Keratinocyte (primary cell): Measurements from ENCODE around the gene ARHGEF28. TPM values are rescaled to one million over a fixed set of nuclear protein-coding genes. Genes with fewer than 3 reads are reported as not detected.

Experiments
- DNase-seq: peaks from one replicate; pipeline ENCODE4 v3.0.0-alpha.2; 2011; ENCODE audit warnings: low read depth, missing footprints, low spot score
- FAIRE-seq: peaks from 2 replicates; lab custom pipeline; 2011; peaks lifted over from hg19 to GRCh38; lab: Jason Lieb, UNC
- H2AFZ ChIP-seq: 2 replicates; pipeline ENCODE4 v1.6.0; 2012; ENCODE audit warnings: low read length, control low read depth, inconsistent platforms; ENCODE audit not compliant: control insufficient read depth
- H3K27ac ChIP-seq: 2 replicates; pipeline ENCODE4 v1.5.1; 2011; ENCODE audit warnings: low read length; ENCODE audit not compliant: control insufficient read depth, insufficient read depth
- H3K27me3 ChIP-seq: 3 replicates; pipeline ENCODE4 v1.6.0; 2011; ENCODE audit warnings: low read length; ENCODE audit not compliant: control insufficient read depth, insufficient read depth; ENCODE audit errors: extremely low read depth
- H3K36me3 ChIP-seq, 2 experiments: 2 replicates in 1 of 2; 3 replicates in 1 of 2; pipeline ENCODE4 v1.5.1; 2011; ENCODE audit warnings: low read length in 2 of 2, mild to moderate bottlenecking in 1 of 2; ENCODE audit not compliant: control insufficient read depth in 2 of 2, insufficient read depth in 2 of 2; ENCODE audit errors: extremely low read depth in 1 of 2
- H3K4me1 ChIP-seq: 3 replicates; pipeline ENCODE4 v1.5.1; 2011; ENCODE audit warnings: low read length; ENCODE audit not compliant: control insufficient read depth, insufficient read depth; ENCODE audit errors: extremely low read depth
- H3K4me2 ChIP-seq: 3 replicates; pipeline ENCODE4 v1.6.0; 2011; ENCODE audit warnings: low read depth, low read length; ENCODE audit not compliant: control insufficient read depth, insufficient read depth; ENCODE audit errors: extremely low read depth
- H3K4me3 ChIP-seq, 3 experiments: fragments of 200-600 bp in 1 of 3; sonication (generic) in 1 of 3; 2 replicates in 2 of 3; 3 replicates in 1 of 3; pipeline ENCODE4 v1.5.1; 2011 to 2016; ENCODE audit warnings: low read length in 3 of 3, mild to moderate bottlenecking in 3 of 3, control low read depth in 2 of 3, inconsistent platforms in 1 of 3, low read depth in 1 of 3, mixed read lengths in 1 of 3, mixed run types in 1 of 3, moderate library complexity in 1 of 3; ENCODE audit not compliant: control insufficient read depth in 2 of 3, insufficient read depth in 2 of 3; ENCODE audit errors: extremely low read depth in 1 of 3
- H3K79me2 ChIP-seq: 2 replicates; pipeline ENCODE4 v1.6.0; 2012; ENCODE audit warnings: low read length; ENCODE audit not compliant: control insufficient read depth, insufficient read depth
- H3K9ac ChIP-seq: 3 replicates; pipeline ENCODE4 v1.6.0; 2011; ENCODE audit warnings: low read length; ENCODE audit not compliant: control insufficient read depth, insufficient read depth; ENCODE audit errors: extremely low read depth
- H3K9me1 ChIP-seq: 3 replicates; pipeline ENCODE4 v1.6.0; 2011; ENCODE audit warnings: low read length; ENCODE audit not compliant: control insufficient read depth, insufficient read depth; ENCODE audit errors: extremely low read depth
- H3K9me3 ChIP-seq: 2 replicates; pipeline ENCODE4 v1.5.1; 2012; ENCODE audit warnings: low read depth, low read length; ENCODE audit not compliant: control insufficient read depth
- H4K20me1 ChIP-seq: 3 replicates; pipeline ENCODE4 v1.6.0; 2011; ENCODE audit warnings: low read length; ENCODE audit not compliant: control insufficient read depth, insufficient read depth; ENCODE audit errors: extremely low read depth
- CTCF ChIP-seq, 3 experiments: IDR thresholded peaks in 1 of 3; conservative IDR thresholded peaks in 1 of 3; optimal IDR thresholded peaks in 1 of 3; 2 replicates in 2 of 3; 3 replicates in 1 of 3; pipeline versions ENCODE3 to v1.5.1; 2011; ENCODE audit warnings: low read length in 3 of 3, mild to moderate bottlenecking in 3 of 3, moderate library complexity in 2 of 3, control low read depth in 1 of 3, inconsistent platforms in 1 of 3; ENCODE audit not compliant: insufficient read depth in 2 of 3; ENCODE audit errors: extremely low read depth in 1 of 3
- EZH2 ChIP-seq: IDR thresholded peaks from one replicate; pipeline ENCODE4 v1.6.1; 2012; ENCODE audit warnings: inconsistent platforms, mild to moderate bottlenecking, low read length, moderate library complexity
- dilution Hi-C: fragments of 300-500 bp; cut with MboI; formaldehyde crosslinking; loops from one replicate; pipeline ENCODE4 v1.7.0; 2020; ENCODE audit warnings: low sequenced_read_pairs; ENCODE audit not compliant: extremely low pct_ligation_motif_present
- polyA plus RNA-seq, 5 experiments: library from polyadenylated mRNA; depleted of rRNA in 3 of 5; stranded (reverse) in 3 of 5; stranded (forward) in 1 of 5; unstranded in 1 of 5; fragments of >200 nt; gene quantifications; 1 replicate in 1 of 5; 2 replicates in 3 of 5; 3 replicates in 1 of 5; pipeline versions ENCODE4 v1.2.1 to v1.2.3, GENCODE V29; 2011 to 2012; ENCODE audit warnings: missing spikeins in 2 of 5, low read depth in 1 of 5, low replicate concordance in 1 of 5

The ARHGEF28 gene
- polyA plus RNA-seq, 1 donor (not counting 4 experiments of a cell fraction or from before 2014, with no cell fraction given): 31.6 TPM

GRCh38 chr5:73857446-73857845, 231.4 kb downstream of the ARHGEF28 start:
- Histone ChIP-seq H3K4me1 (peaks cover 8% of the 10 kb centered on the region), H3K27me3 (no peaks in the 10 kb centered on the region), H3K36me3 (peaks cover 22 to 35% of the 10 kb centered on the region in 2 experiments), H3K4me2 (no peak overlapping the region), H3K9ac (no peak overlapping the region), H3K9me1 (no peaks in the 10 kb centered on the region), H3K4me3 (no peak overlapping the region), H3K79me2 (no peaks in the 10 kb centered on the region), H3K9me3 (no peaks in the 10 kb centered on the region), H2AFZ (no peak overlapping the region), H3K27ac (no peak overlapping the region), H4K20me1 (no peaks in the 10 kb centered on the region)
- dilution Hi-C loops: no loop called here
- TF ChIP-seq EZH2: no peak
- TF ChIP-seq CTCF (optimal IDR thresholded peaks at IDR 0.05 in 1 of 3, IDR thresholded peaks at IDR 0.05 in 1 of 3, conservative IDR thresholded peaks at IDR 0.05 in 1 of 3; ENCODE audit: extremely low read depth in 1 of 3, insufficient read depth in 2 of 3, low read length in 3 of 3): no peak
- DNase-seq (no peak), FAIRE-seq (no peak)

- H3K27me3 ChIP-seq: no peaks in the 10 kb centered on the region
- H4K20me1 ChIP-seq: no peaks in the 10 kb centered on the region
- H3K27ac ChIP-seq: no peak overlapping the region
- H3K4me1 ChIP-seq: peaks cover 2% of the 10 kb centered on the region
- peaks cover 24 to 29% of the 10 kb centered on the region in 2 experiments for H3K36me3 ChIP-seq
- no peaks in the 10 kb centered on the region for H3K9me3 ChIP-seq
- dilution Hi-C loops: no loop called here
- no peak overlapping the region for H3K4me3 ChIP-seq
- TF ChIP-seq EZH2: no peak
- no peak for TF ChIP-seq CTCF (optimal IDR thresholded peaks at IDR 0.05 in 1 of 3, IDR thresholded peaks at IDR 0.05 in 1 of 3, conservative IDR thresholded peaks at IDR 0.05 in 1 of 3; ENCODE audit: extremely low read depth in 1 of 3, insufficient read depth in 2 of 3, low read length in 3 of 3)
- FAIRE-seq (peak; percentile 5), DNase-seq (no peak)
- H3K9me1 ChIP-seq: no peaks in the 10 kb centered on the region
- H3K9ac ChIP-seq: no peak overlapping the region
- H3K79me2 ChIP-seq: no peaks in the 10 kb centered on the region
- no peak overlapping the region for H3K4me2 ChIP-seq
- H2AFZ ChIP-seq: no peak overlapping the region
Observed at GRCh38 chr5:73858054-73858453, 232.1 kb downstream of the ARHGEF28 start.
